Cardiac fibroblast (primary cell): ENCODE measurements around the gene BSND.

ENCODE experiments used
- DNase-seq, 2 donors: peaks; one replicate each; pipeline versions ENCODE4 v3.0.0 to v3.0.0-alpha.2; 2010; ENCODE audit warnings: low read depth in 2 of 2
- H3K4me3 ChIP-seq, 2 donors: replicated peaks in 1 of 2; 1 replicate in 1 of 2; 2 replicates in 1 of 2; pipeline ENCODE4 v1.5.1; 2011; ENCODE audit warnings: low read depth in 2 of 2, low read length in 2 of 2, mild to moderate bottlenecking in 2 of 2, moderate library complexity in 1 of 2
- CTCF ChIP-seq: IDR thresholded peaks from one replicate; pipeline ENCODE4 v1.5.1; 2011; ENCODE audit warnings: low read depth, mild to moderate bottlenecking, low read length, inconsistent platforms

The BSND gene

DNA sequence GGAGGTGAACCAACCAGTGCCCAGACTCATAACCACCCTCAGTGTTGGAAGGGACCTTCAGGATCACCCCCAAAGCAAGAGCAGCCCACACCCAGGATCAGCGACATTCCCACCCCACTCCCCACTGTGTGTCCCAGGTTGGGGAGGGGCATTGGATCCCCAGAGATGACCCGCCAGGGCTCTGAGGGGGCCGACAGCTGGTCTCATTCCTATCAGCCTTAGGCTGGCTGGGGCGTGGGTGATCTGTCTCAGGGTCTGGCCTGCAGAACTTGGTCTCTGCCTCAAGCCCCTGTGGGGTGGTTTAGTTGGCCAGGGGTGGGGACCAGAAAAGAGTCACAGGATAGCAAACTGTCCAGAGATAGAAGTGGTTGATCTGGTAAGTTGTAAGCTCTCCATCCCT, 7.8 kb upstream of the BSND start:
- DNase-seq, result no peak
- no peak overlapping the region for H3K4me3 ChIP-seq
- TF ChIP-seq CTCF, result no peak

DNA sequence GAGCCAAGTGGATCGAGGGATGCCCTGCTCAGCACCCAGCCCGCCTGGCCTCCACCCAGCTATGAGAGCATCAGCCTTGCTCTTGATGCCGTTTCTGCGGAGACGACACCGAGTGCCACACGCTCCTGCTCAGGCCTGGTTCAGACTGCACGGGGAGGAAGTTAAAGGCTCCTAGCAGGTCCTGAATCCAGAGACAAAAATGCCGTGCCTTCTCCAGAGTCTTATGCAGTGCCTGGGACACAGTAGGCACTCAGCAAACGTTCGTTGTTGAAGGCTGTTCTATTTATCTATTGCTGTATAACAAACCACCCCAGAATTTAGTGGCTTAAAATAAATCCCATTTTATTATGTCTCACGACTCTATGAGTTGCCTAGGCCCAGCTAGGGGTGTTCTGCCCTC, 6.8 kb upstream of the BSND start:
- no peak for TF ChIP-seq CTCF
- H3K4me3 ChIP-seq, result no peak overlapping the region
- DNase-seq, result no peak

- no peak overlapping the region for H3K4me3 ChIP-seq
- no peak for TF ChIP-seq CTCF
- DNase-seq, result no peak
These were observed 5.6 kb upstream of the BSND start for GRCh38 chr1:54993140-54993539.

- no peak for TF ChIP-seq CTCF
- no peak overlapping the region for H3K4me3 ChIP-seq
- no peak for DNase-seq
These were observed 4.3 kb upstream of the BSND start for GRCh38 chr1:54994355-54994990.

GRCh38 chr1:54995013-54995760, 3.5 kb upstream of the BSND start:
- DNase-seq, result no peak
- TF ChIP-seq CTCF, result no peak
- no peak overlapping the region for H3K4me3 ChIP-seq

DNA sequence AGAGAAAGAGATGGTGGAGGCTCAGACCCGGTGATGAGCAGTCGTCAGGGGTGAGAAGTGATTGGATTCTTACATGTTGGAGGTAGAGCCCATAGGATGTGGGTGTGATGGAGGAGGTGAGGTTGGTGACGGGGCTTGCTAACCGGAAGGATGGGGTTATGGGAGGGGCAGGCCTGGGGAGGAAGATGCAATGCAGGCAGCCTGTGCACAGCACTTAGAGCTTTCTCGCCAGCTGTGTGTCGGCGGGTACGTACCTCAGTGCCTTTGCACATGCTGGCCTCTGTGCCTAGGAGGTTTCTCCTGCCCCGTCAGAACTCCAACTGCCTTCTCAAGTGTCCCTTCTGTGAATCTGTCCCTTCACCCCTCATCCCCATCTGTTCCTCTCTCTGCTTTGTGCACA, 2.9 kb upstream of the BSND start:
- no peak for DNase-seq
- TF ChIP-seq CTCF, result no peak
- H3K4me3 ChIP-seq, result no peak overlapping the region
